A549 treated with Hydrocortisone at 1 μM for 4 hours (cell line): ENCODE data around the gene NUTM2D. TPM values are rescaled to one million over a fixed set of nuclear protein-coding genes. Genes with fewer than 3 reads are reported as not detected.

Source experiments
- total RNA-seq: library from RNA; stranded (reverse); fragments of 200-300 nt; extraction: Qiagen RNA extraction; gene quantifications from 5 replicates; pipeline ENCODE4 v1.2.3, GENCODE V29; 2022

The NUTM2D gene
- 0.96 to 1.4 TPM (median 1.2 TPM) in 5 replicates for total RNA-seq

GRCh38 chr10:87357444-87357843 lies at the start of gene NUTM2D:
Gene NUTM2D (plus strand): TSS chr10:87357744. CDS start chr10:87358266, 522 bp downstream.

Other genes with a start within 250 kb of the NUTM2D start
- gene NUTM2A, start 132.3 kb upstream of the NUTM2D start, total RNA-seq = 0.06 to 0.28 TPM (median 0.13 TPM) in 5 replicates
- 21.4 to 27.9 TPM (median 25.2 TPM) in 5 replicates for gene MINPP1, start 147.1 kb downstream of the NUTM2D start, total RNA-seq